OCI-LY3 (cell line): ENCODE results near the gene ACYP2.

Experiments used
- EZH2phosphoT487 ChIP-seq: fragments of 200-600 bp; shearing (Covaris generic); IDR thresholded peaks from 2 replicates; pipeline ENCODE4 v1.6.1; 2018; ENCODE audit warnings: antibody characterized with exemption, mixed run types, low read depth
- TF ChIP-seq, protein P1 (sequence below): fragments of 200-600, 300-600 bp; sonication (generic); IDR thresholded peaks from 2 replicates; pipeline ENCODE4 v1.5.1; 2014; ENCODE audit warnings: antibody characterized with exemption, low read length, low read depth

DNA sequence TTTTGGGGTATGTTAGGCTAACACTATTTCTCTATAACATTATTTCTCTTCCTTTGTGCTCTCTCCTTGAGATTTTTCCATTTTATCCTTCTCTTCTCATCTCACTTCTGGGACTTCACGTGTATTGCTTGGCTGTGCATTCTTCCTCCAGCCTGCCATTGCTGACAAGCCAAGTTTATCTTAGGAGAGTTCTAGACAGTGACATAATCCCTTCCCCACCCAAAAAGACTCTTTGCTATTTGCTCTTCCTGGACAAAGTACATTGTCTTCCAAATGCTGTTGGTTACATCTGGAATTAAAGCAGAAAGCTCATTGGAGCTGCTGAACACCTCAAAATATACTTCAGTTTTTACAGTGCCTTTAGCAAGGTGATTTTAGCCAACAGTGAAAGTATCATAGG lies 131.7 kb downstream of the ACYP2 start:
- TF ChIP-seq, protein P1, sequence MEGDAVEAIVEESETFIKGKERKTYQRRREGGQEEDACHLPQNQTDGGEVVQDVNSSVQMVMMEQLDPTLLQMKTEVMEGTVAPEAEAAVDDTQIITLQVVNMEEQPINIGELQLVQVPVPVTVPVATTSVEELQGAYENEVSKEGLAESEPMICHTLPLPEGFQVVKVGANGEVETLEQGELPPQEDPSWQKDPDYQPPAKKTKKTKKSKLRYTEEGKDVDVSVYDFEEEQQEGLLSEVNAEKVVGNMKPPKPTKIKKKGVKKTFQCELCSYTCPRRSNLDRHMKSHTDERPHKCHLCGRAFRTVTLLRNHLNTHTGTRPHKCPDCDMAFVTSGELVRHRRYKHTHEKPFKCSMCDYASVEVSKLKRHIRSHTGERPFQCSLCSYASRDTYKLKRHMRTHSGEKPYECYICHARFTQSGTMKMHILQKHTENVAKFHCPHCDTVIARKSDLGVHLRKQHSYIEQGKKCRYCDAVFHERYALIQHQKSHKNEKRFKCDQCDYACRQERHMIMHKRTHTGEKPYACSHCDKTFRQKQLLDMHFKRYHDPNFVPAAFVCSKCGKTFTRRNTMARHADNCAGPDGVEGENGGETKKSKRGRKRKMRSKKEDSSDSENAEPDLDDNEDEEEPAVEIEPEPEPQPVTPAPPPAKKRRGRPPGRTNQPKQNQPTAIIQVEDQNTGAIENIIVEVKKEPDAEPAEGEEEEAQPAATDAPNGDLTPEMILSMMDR: no peak
- no peak for TF ChIP-seq EZH2phosphoT487
